H1 (cell line): ENCODE data around the gene FAM53A. TPM values are rescaled to one million over a fixed set of nuclear protein-coding genes. Genes with fewer than 3 reads are reported as not detected.

ENCODE experiments used
- CTCF ChIA-PET: fragments of 300-600 bp; sonication (Branson Sonifier 250); formaldehyde crosslinking; loops from one replicate; lab custom pipeline; 2021; ENCODE audit not compliant: partially characterized antibody; lab: Charles Lee
- POLR2A ChIA-PET: fragments of 300-600 bp; sonication (Branson Sonifier 250); formaldehyde crosslinking; loops from one replicate; lab custom pipeline; 2021; ENCODE audit warnings: inconsistent platforms; ENCODE audit not compliant: partially characterized antibody; lab: Charles Lee
- DNase-seq, 2 experiments: peaks; one replicate each; pipeline versions ENCODE4 v3.0.0 to v3.0.0-alpha.2; 2010 to 2022; ENCODE audit warnings: low spot score in 2 of 2, low read depth in 1 of 2, mixed read lengths in 1 of 2
- FAIRE-seq: peaks from 2 replicates; lab custom pipeline; 2011; peaks lifted over from hg19 to GRCh38; lab: Jason Lieb, UNC
- H2AFZ ChIP-seq: 2 replicates; pipeline ENCODE4 v1.8.1; 2012; ENCODE audit warnings: low read length, inconsistent platforms
- H2AK5ac ChIP-seq: 2 replicates; pipeline ENCODE4 v1.6.1; 2013; ENCODE audit warnings: low read depth, low read length
- H2BK120ac ChIP-seq: replicated peaks from 2 replicates; pipeline ENCODE3; 2013; ENCODE audit warnings: low read depth, low read length, inconsistent platforms
- H2BK12ac ChIP-seq: 2 replicates; pipeline ENCODE4 v1.6.1; 2013; ENCODE audit warnings: low read depth, low read length
- H2BK15ac ChIP-seq: 2 replicates; pipeline ENCODE4 v1.6.1; 2013; ENCODE audit warnings: low read length
- H2BK20ac ChIP-seq: 2 replicates; pipeline ENCODE4 v1.6.1; 2013; ENCODE audit warnings: low read length
- H2BK5ac ChIP-seq: 2 replicates; pipeline ENCODE4 v1.6.1; 2013; ENCODE audit warnings: low read depth, low read length
- H3K14ac ChIP-seq: 2 replicates; pipeline ENCODE4 v1.6.1; 2013; ENCODE audit warnings: inconsistent platforms; ENCODE audit not compliant: insufficient read length
- H3K18ac ChIP-seq: 2 replicates; pipeline ENCODE4 v1.6.1; 2013; ENCODE audit warnings: low read length; ENCODE audit errors: extremely low read depth
- H3K23ac ChIP-seq: 2 replicates; pipeline ENCODE4 v1.6.1; 2013; ENCODE audit warnings: inconsistent platforms; ENCODE audit not compliant: insufficient read length
- H3K23me2 ChIP-seq: 2 replicates; pipeline ENCODE4 v1.6.1; 2013; ENCODE audit warnings: low read depth, low read length
- H3K27ac ChIP-seq: 2 replicates; pipeline ENCODE4 v1.6.1; 2011; ENCODE audit warnings: low read depth, low read length, inconsistent platforms
- H3K27me3 ChIP-seq, 4 experiments: replicated peaks in 1 of 4; 1 replicate in 1 of 4; 2 replicates in 3 of 4; pipeline versions ENCODE4 v1.6.1 to v1.8.1; 2011 to 2013; ENCODE audit warnings: low read length in 3 of 4, mild to moderate bottlenecking in 3 of 4, inconsistent platforms in 2 of 4, mixed read lengths in 2 of 4, moderate library complexity in 1 of 4; ENCODE audit not compliant: control insufficient read depth in 3 of 4, insufficient read depth in 3 of 4; ENCODE audit errors: extremely low read depth in 1 of 4
- H3K36me3 ChIP-seq, 4 experiments: 2 replicates each; pipeline versions ENCODE4 v1.6.1 to v1.8.1; 2011 to 2013; ENCODE audit warnings: mild to moderate bottlenecking in 4 of 4, low read length in 3 of 4, moderate library complexity in 2 of 4, control low read depth in 1 of 4, inconsistent platforms in 1 of 4; ENCODE audit not compliant: insufficient read depth in 4 of 4, control insufficient read depth in 2 of 4
- H3K4ac ChIP-seq: replicated peaks from 2 replicates; pipeline ENCODE3; 2013; ENCODE audit warnings: low read length, low read depth, mixed read lengths, inconsistent platforms; ENCODE audit not compliant: insufficient read length
- H3K4me1 ChIP-seq, 4 experiments: replicated peaks in 1 of 4; 1 replicate in 1 of 4; 2 replicates in 3 of 4; pipeline versions ENCODE4 v1.6.1 to v1.8.1; 2011 to 2013; ENCODE audit warnings: low read length in 3 of 4, inconsistent platforms in 2 of 4, mixed read lengths in 1 of 4; ENCODE audit not compliant: insufficient read depth in 4 of 4, control insufficient read depth in 3 of 4
- H3K4me2 ChIP-seq, 2 experiments: 2 replicates each; pipeline versions ENCODE4 v1.6.1 to v1.8.1; 2011 to 2013; ENCODE audit warnings: low read depth in 2 of 2, low read length in 2 of 2, control low read depth in 1 of 2, inconsistent platforms in 1 of 2, mild to moderate bottlenecking in 1 of 2; ENCODE audit not compliant: insufficient read depth in 1 of 2
- H3K4me3 ChIP-seq, 4 experiments: fragments of 200-600, 300-600 bp in 1 of 4; sonication (generic), shearing (Covaris generic), sonication (Bioruptor Twin) in 1 of 4; 2 replicates each; pipeline versions ENCODE4 v1.5.1 to v1.8.1; 2011 to 2016; ENCODE audit warnings: low read length in 4 of 4, low read depth in 3 of 4, control low read depth in 2 of 4, inconsistent platforms in 2 of 4, mild to moderate bottlenecking in 2 of 4, mixed read lengths in 1 of 4, moderate library complexity in 1 of 4; ENCODE audit not compliant: insufficient read depth in 2 of 4; ENCODE audit errors: extremely low read depth in 1 of 4
- H3K56ac ChIP-seq: replicated peaks from 2 replicates; pipeline ENCODE3; 2013; ENCODE audit warnings: low read depth, mild to moderate bottlenecking, mixed read lengths, low read length, inconsistent platforms; ENCODE audit not compliant: insufficient read length
- H3K79me1 ChIP-seq: 2 replicates; pipeline ENCODE4 v1.6.1; 2013; ENCODE audit warnings: low read depth, low read length, control low read depth
- H3K79me2 ChIP-seq, 2 experiments: 2 replicates each; pipeline versions ENCODE4 v1.6.1 to v1.8.1; 2012 to 2013; ENCODE audit warnings: low read length in 2 of 2, mild to moderate bottlenecking in 2 of 2, inconsistent platforms in 1 of 2; ENCODE audit not compliant: insufficient read depth in 2 of 2, control insufficient read depth in 1 of 2
- H3K9ac ChIP-seq, 4 experiments: replicated peaks in 1 of 4; 1 replicate in 1 of 4; 2 replicates in 3 of 4; pipeline versions ENCODE4 v1.6.1 to v1.8.1; 2011 to 2013; ENCODE audit warnings: low read depth in 3 of 4, low read length in 3 of 4, control low read depth in 2 of 4, mild to moderate bottlenecking in 2 of 4, moderate library complexity in 2 of 4, inconsistent platforms in 1 of 4; ENCODE audit errors: extremely low read depth in 1 of 4
- H3K9me3 ChIP-seq, 2 experiments: 2 replicates each; pipeline versions ENCODE4 v1.6.1 to v1.8.1; 2012 to 2013; ENCODE audit warnings: mild to moderate bottlenecking in 2 of 2, moderate library complexity in 2 of 2, control low read depth in 1 of 2, inconsistent platforms in 1 of 2, low read depth in 1 of 2, low read length in 1 of 2, mixed read lengths in 1 of 2; ENCODE audit not compliant: insufficient read depth in 2 of 2
- H4K20me1 ChIP-seq, 2 experiments: replicated peaks in 1 of 2; 2 replicates each; pipeline versions ENCODE3 to v1.8.1; 2011 to 2013; ENCODE audit warnings: inconsistent platforms in 2 of 2, low read length in 2 of 2, mild to moderate bottlenecking in 1 of 2; ENCODE audit not compliant: insufficient read depth in 2 of 2, control insufficient read depth in 1 of 2
- H4K5ac ChIP-seq: 2 replicates; pipeline ENCODE4 v1.6.1; 2013; ENCODE audit warnings: low read length, low read depth, mixed read lengths, inconsistent platforms; ENCODE audit not compliant: insufficient read length
- H4K8ac ChIP-seq: 2 replicates; pipeline ENCODE4 v1.8.0; 2013; ENCODE audit warnings: mild to moderate bottlenecking, moderate library complexity, low read length, inconsistent platforms; ENCODE audit not compliant: insufficient read depth; ENCODE audit errors: extremely low read depth
- H4K91ac ChIP-seq: replicated peaks from 2 replicates; pipeline ENCODE3; 2013; ENCODE audit warnings: low read length, mixed read lengths, inconsistent platforms; ENCODE audit not compliant: insufficient read length
- BCL11A ChIP-seq, 2 experiments: IDR thresholded peaks; one replicate each; pipeline ENCODE4 v1.6.1; 2011; ENCODE audit warnings: low read depth in 2 of 2, low read length in 2 of 2, mild to moderate bottlenecking in 2 of 2
- PHF8 ChIP-seq: fragments of 200-600 bp; sonication (generic); conservative IDR thresholded peaks from 2 replicates; pipeline ENCODE4 v1.7.1; 2012; ENCODE audit warnings: low read depth, mild to moderate bottlenecking, inconsistent platforms, low read length, moderate library complexity
- WGBS, 2 experiments: shearing (Covaris generic) in 1 of 2; methylation state at CpG; one replicate each; pipeline versions ENCODE4 v1.1.6 to v1.1.7; 2013 to 2015; ENCODE audit warnings: low lambda C conversion rate in 2 of 2, mixed read lengths in 2 of 2, inconsistent platforms in 1 of 2, low coverage in 1 of 2, missing lambda C conversion rate in 1 of 2; ENCODE audit not compliant: insufficient replicate concordance in 2 of 2, insufficient coverage in 1 of 2, insufficient read length in 1 of 2; ENCODE audit errors: extremely low coverage in 1 of 2, missing lambda C conversion rate in 1 of 2; 5-methylcytosine and 5-hydroxymethylcytosine counted together
- polyA plus RNA-seq, 7 experiments: library from polyadenylated mRNA; depleted of rRNA in 3 of 7; stranded (reverse) in 5 of 7; unstranded in 2 of 7; fragments of >200 nt in 5 of 7; fragments of 200-250 nt in 2 of 7; gene quantifications; 1 replicate in 5 of 7; 2 replicates in 1 of 7; 4 replicates in 1 of 7; pipeline versions ENCODE4 v1.2.1 to v1.2.3, GENCODE V29; 2011 to 2013; ENCODE audit warnings: missing spikeins in 2 of 7, mixed read lengths in 2 of 7
- total RNA-seq: library from RNA; stranded (reverse); fragmentation: NEBNext Ultra II Directional; extraction: Animal tissue kit (Norgen Biotek cat#: 25700); gene quantifications from 2 replicates; pipeline ENCODE4 v1.2.1, GENCODE V29; 2021

The FAM53A gene
- total and polyA plus RNA-seq, 2 of the 8 experiments (the other 6 are each of a cell fraction or from before 2014, with no cell fraction given) = 1.9 to 2.0 TPM

DNA sequence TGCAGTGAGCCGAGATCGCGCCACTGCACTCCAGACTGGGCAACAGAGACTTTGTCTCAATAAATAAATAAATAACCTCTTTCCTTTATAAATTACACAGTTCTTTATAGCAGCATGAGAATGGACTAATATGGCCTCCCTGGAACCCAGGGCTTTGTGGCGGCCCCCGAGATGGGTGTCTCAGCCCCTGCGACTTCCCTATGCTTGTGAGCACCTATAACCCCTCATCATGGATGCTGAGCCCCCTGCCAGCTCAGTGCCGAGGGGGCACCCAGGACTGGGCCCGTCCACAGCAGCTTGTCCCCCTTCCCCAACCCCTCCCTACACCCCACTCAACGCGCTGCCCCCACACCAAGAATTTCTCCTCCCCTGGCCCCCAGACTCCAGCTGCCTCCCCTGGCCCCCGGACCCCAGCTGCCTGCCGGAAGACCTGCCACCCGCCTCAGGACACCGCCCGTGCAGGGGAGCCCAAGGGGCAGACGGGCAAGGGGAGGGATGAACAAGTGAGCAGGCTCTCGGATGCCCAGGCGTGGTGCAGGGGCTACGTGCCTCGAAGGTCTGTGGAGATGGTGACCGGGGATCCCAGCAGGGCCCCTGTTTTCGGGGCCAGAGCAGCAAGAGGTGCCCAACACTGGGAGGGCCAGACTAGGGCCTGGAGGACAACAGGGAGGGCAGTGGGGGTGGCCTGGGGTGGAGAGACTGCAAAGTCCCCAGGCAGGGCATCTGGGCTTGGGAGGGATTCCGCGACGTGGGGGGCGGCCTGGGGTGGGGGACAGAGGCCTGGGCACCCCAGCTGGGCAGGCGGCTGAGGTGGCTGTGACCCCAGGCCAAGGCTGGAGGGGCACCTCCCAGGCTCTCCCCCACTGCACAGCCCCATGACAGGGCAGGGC is 74.0 kb downstream of the FAM53A start:
- DNase-seq = no peak
- H4K91ac ChIP-seq = no peak overlapping the region
- no peaks in the 10 kb centered on the region for H3K9me3 ChIP-seq
- no peaks in the 10 kb centered on the region for H3K23me2 ChIP-seq
- H3K27ac ChIP-seq = no peak overlapping the region
- H4K8ac ChIP-seq = no peak overlapping the region
- FAIRE-seq = no peak
- no peak overlapping the region for H3K9ac ChIP-seq
- no peak for TF ChIP-seq PHF8
- no peak for TF ChIP-seq BCL11A (IDR thresholded peaks at IDR 0.05; ENCODE audit: low read depth in 2 of 2, low read length in 2 of 2)
- TF ChIP-seq, all 59 proteins: peak for 0
- Histone ChIP-seq H3K4ac (no peak overlapping the region), H2BK5ac (no peak overlapping the region), H2BK20ac (no peak overlapping the region), H3K14ac (no peak overlapping the region), H3K4me3 (no peak overlapping the region), H2BK12ac (no peak overlapping the region), H3K56ac (no peak overlapping the region), H2BK120ac (no peak overlapping the region), H3K23ac (no peak overlapping the region), H2AK5ac (no peak overlapping the region), H2BK15ac (no peak overlapping the region), H4K20me1 (peaks cover 0 to 3% of the 10 kb centered on the region in 2 experiments), H3K36me3 (no peaks in the 10 kb centered on the region), H3K27me3 (no peaks in the 10 kb centered on the region), H3K79me1 (no peaks in the 10 kb centered on the region), H3K4me1 (peaks cover 0 to 3% (median 0%) of the 10 kb centered on the region in 4 experiments; a peak in 1 of 7 replicates), H4K5ac (no peak overlapping the region), H3K79me2 (no peaks in the 10 kb centered on the region), H3K4me2 (no peak overlapping the region), H3K18ac (no peak overlapping the region), H2AFZ (no peak overlapping the region)
- POLR2A ChIA-PET = no interaction called here
- WGBS, 2 experiments = 86% methylated on average over 18 of the region's 27 CpGs; no CpG with 5 or more reads in 1 of the 2 experiments
- CTCF ChIA-PET = interaction anchor here (1.8 kb wide), 1 partner anchor 19 kb away, joined by 7 read pairs; no protein-coding TSS in a partner anchor
